GM19372 (cell line): ENCODE results near the gene GRIK1.

Experiments
- ATAC-seq: cut with Tn5 transposase; IDR thresholded peaks from one replicate; pipeline ENCODE4 v1.9.1; 2021; ENCODE audit warnings: mild to moderate bottlenecking, low read depth, moderate library complexity; ENCODE audit not compliant: unreplicated experiment

The GRIK1 gene

DNA sequence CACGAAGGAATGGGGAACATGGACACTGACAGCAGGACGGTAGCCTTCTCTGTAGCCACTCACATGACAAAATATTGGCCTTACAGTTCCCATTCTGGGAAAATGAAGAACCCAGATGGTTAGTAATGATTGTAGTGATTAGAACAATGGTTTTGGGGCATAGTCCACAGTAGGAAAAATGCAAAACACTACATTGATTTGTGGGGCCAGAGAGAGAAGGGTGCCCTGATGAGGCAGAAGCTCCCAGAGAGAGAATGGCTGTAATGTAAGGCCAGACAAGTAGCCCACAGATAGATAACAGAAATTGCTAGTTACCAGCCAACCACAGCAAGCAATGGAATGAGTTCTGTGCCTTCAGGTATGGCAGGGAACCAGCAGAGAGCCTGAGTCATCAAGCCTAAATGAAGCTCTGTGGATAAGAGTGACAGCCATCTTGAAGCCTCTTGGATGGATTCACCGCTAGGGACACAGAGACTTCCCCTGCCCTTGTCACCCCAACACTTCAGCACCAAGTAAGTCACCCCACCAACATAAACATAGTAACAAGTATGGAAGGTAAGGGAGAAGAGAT lies 435.0 kb downstream of the GRIK1 start:
- ATAC-seq = no peak

GRCh38 chr21:29501451-29501850 lies 438.3 kb downstream of the GRIK1 start:
- ATAC-seq = no peak

DNA sequence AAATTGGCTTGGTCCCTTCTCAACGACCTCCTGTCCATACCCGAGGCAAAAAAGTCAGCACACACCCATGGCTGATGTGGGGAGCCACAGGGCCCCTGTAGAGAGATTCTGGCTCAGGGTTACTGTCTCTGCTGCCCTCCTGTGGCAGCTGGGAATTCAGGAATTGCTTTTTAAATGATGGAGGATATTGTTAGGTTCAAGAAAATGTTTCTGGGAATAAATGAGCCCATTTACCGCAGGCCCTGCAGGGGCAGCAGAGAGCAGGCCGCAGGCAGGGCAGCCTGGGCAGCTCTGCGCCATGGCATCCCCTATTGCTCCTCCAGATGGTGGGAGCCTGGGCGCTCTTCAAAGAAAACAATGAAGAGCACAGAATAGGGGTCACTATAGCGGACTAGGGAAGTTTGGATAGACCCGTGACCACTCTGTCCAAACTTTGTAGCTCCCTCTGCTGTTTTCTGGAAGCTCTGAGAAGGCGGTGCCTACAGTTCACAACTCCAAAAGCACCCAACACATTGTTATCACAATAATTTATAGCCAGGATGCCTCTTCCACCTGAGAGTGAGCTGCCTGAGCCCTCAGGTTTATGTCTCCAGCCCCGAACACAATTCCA lies 440.0 kb downstream of the GRIK1 start:
- ATAC-seq = no peak

DNA sequence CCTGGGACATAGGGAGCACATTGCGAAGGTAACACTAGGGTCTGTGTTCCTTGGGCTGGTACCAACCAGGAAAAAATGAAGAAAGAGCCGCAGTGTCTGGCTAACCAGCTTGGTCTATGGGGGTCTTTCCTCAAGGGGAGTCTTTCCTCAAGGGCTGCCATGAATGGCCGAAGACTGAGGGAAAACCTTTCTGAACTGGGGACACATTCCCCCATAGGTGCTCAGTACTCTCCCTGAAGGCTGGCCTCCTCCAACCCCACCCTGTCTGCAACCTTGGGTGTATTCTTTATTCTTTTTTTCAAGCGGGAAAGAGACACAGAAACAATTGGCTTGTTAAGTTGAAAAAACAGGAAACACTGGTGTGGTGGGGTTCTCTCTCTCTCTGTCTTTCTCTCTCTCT lies 440.6 kb downstream of the GRIK1 start:
- ATAC-seq = no peak

GRCh38 chr21:29496337-29496736 lies 443.5 kb downstream of the GRIK1 start:
- no peak for ATAC-seq

DNA sequence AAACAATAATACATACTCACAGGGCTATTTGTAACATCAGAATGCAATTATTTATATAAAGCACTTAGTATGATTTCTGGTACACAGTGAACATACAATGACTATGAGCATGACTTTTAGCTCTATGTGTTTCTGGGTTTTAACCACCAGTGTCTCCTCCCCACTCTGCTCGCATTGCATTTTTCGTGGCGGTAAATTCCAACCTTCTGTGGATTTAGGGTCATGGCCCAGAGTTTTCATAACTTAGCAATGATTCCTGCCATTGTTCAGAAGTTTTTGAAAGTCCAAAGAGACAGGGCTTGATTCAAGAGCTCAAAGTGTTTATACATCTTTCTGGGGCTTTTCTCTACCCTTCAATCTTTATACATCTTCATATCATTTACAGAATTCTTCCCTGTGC lies 449.8 kb downstream of the GRIK1 start:
- no peak for ATAC-seq

DNA sequence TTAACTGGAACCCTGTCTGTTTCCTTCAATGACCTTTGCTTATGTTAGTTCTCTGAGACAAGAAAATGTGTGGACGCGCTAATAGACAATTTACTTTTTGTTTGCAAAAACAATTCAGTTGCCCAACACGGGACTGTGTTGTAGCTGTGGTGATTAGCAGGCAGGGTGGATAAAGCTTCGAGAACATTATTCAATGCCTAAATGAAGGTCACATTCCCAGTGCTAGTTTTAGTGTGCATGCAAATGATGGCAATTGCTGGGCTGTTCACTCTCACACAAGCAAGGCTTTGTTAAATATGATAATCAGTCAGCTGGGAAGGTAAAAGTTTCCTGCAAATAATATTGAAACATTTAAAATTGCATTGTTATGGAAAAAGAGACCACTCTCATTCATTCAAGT lies 452.6 kb downstream of the GRIK1 start:
- no peak for ATAC-seq
